KMS-11 (cell line): ENCODE measurements around the gene TRPC6.

Experiments
- H2AFZ ChIP-seq: fragments of 200-600 bp; sonication (generic); 2 replicates; pipeline ENCODE4 v1.6.1; 2016; ENCODE audit warnings: antibody characterized with exemption, mixed run types, low read depth
- H3K27ac ChIP-seq: fragments of 200-600 bp; sonication (generic); 2 replicates; pipeline ENCODE4 v1.6.1; 2016; ENCODE audit warnings: mild to moderate bottlenecking, mixed run types
- H3K27me3 ChIP-seq: fragments of 200-600 bp; sonication (generic); 2 replicates; pipeline ENCODE4 v1.6.1; 2017; ENCODE audit warnings: mild to moderate bottlenecking, low read depth, mixed run types, moderate library complexity; ENCODE audit not compliant: insufficient read depth
- H3K36me3 ChIP-seq: fragments of 200-600 bp; sonication (generic); 2 replicates; pipeline ENCODE4 v1.6.1; 2017; ENCODE audit warnings: mild to moderate bottlenecking, mixed run types; ENCODE audit not compliant: insufficient read depth
- H3K4me1 ChIP-seq: fragments of 200-600 bp; sonication (generic); 2 replicates; pipeline ENCODE4 v1.6.1; 2016; ENCODE audit warnings: mild to moderate bottlenecking, low read depth, mixed run types; ENCODE audit not compliant: poor library complexity, severe bottlenecking
- H3K4me2 ChIP-seq: fragments of 200-600 bp; sonication (generic); 2 replicates; pipeline ENCODE4 v1.7.0; 2016; ENCODE audit warnings: mild to moderate bottlenecking, mixed run types
- H3K4me3 ChIP-seq: fragments of 200-600 bp; sonication (generic); IDR thresholded peaks from 2 replicates; pipeline ENCODE4 v1.6.1; 2017; ENCODE audit warnings: low read depth, low read length, mixed read lengths; ENCODE audit not compliant: insufficient read depth
- H3K79me2 ChIP-seq: fragments of 200-600 bp; sonication (generic); 2 replicates; pipeline ENCODE4 v1.6.1; 2016; ENCODE audit warnings: low read depth, mixed run types; ENCODE audit not compliant: insufficient read depth
- H3K9ac ChIP-seq: fragments of 200-600 bp; sonication (generic); 2 replicates; pipeline ENCODE4 v1.6.1; 2016; ENCODE audit warnings: mild to moderate bottlenecking, mixed run types
- H4K20me1 ChIP-seq: fragments of 200-600 bp; sonication (generic); 2 replicates; pipeline ENCODE4 v1.6.1; 2016; ENCODE audit warnings: mild to moderate bottlenecking, mixed run types; ENCODE audit not compliant: insufficient read depth
- CTCF ChIP-seq: fragments of 200-600 bp; sonication (generic); conservative IDR thresholded peaks from 2 replicates; pipeline ENCODE4 v1.6.1; 2017; ENCODE audit warnings: low read depth, mild to moderate bottlenecking, antibody characterized with exemption, low read length, moderate library complexity, mixed read lengths

The TRPC6 gene

GRCh38 chr11:101583251-101584128 lies at the start of gene TRPC6:
TSS of gene TRPC6 (minus strand) at chr11:101584007. CDS start at chr11:101583503, 504 bp downstream.
- H3K27me3 ChIP-seq: no peaks in the 10 kb centered on the region
- H4K20me1 ChIP-seq: no peaks in the 10 kb centered on the region
- H3K4me1 ChIP-seq: no peaks in the 10 kb centered on the region
- no peak within 1 kb of the TSS for H2AFZ ChIP-seq
- no peak within 1 kb of the TSS for H3K4me2 ChIP-seq
- no peak within 1 kb of the TSS for H3K9ac ChIP-seq
- H3K79me2 ChIP-seq: no peaks in the 10 kb centered on the region
- no peak within 1 kb of the TSS for H3K27ac ChIP-seq
- H3K4me3 ChIP-seq: no peak within 1 kb of the TSS
- no peaks in the 10 kb centered on the region for H3K36me3 ChIP-seq
- no peak for TF ChIP-seq CTCF

- Histone ChIP-seq H3K27me3 (no peaks in the 10 kb centered on the region), H3K4me2 (no peak overlapping the region), H4K20me1 (no peaks in the 10 kb centered on the region), H3K27ac (no peak overlapping the region), H3K4me1 (no peaks in the 10 kb centered on the region), H2AFZ (no peak overlapping the region), H3K36me3 (no peaks in the 10 kb centered on the region), H3K9ac (no peak overlapping the region), H3K4me3 (no peak overlapping the region), H3K79me2 (no peaks in the 10 kb centered on the region)
- no peak for TF ChIP-seq CTCF
These were observed 36.2 kb upstream of the TRPC6 start for GRCh38 chr11:101620026-101620425.

- Histone ChIP-seq H3K79me2 (no peaks in the 10 kb centered on the region), H2AFZ (no peak overlapping the region), H3K4me2 (no peak overlapping the region), H3K4me3 (no peak overlapping the region), H4K20me1 (no peaks in the 10 kb centered on the region), H3K27ac (no peak overlapping the region), H3K36me3 (no peaks in the 10 kb centered on the region), H3K27me3 (no peaks in the 10 kb centered on the region), H3K4me1 (no peaks in the 10 kb centered on the region), H3K9ac (no peak overlapping the region)
- no peak for TF ChIP-seq CTCF
These were observed 34.9 kb upstream of the TRPC6 start for GRCh38 chr11:101618709-101619108.

GRCh38 chr11:101617735-101618332 lies 34.0 kb upstream of the TRPC6 start:
- no peak overlapping the region for H3K27ac ChIP-seq
- no peaks in the 10 kb centered on the region for H4K20me1 ChIP-seq
- no peaks in the 10 kb centered on the region for H3K79me2 ChIP-seq
- TF ChIP-seq CTCF: no peak
- H3K9ac ChIP-seq: no peak overlapping the region
- H3K4me1 ChIP-seq: no peaks in the 10 kb centered on the region
- no peak overlapping the region for H3K4me3 ChIP-seq
- H3K36me3 ChIP-seq: no peaks in the 10 kb centered on the region
- H2AFZ ChIP-seq: no peak overlapping the region
- H3K27me3 ChIP-seq: no peaks in the 10 kb centered on the region
- no peak overlapping the region for H3K4me2 ChIP-seq
